Stromal cell of bone marrow (primary cell): ENCODE results near the gene NNAT.
"Not testable (repeated sequence)": the region's sequence is repeated elsewhere in the genome, so short reads cannot be mapped to it uniquely, and the experiment has no call there.

Experiments
- DNase-seq: peaks from one replicate; pipeline ENCODE4 v3.0.0-alpha.2; 2012; ENCODE audit warnings: low read depth

The NNAT gene

GRCh38 chr20:37524859-37525708 lies 4.0 kb downstream of the NNAT start:
- no peak for DNase-seq

GRCh38 chr20:37525810-37526209 lies 4.8 kb downstream of the NNAT start:
- DNase-seq: no peak

GRCh38 chr20:37526238-37526838 lies 5.3 kb downstream of the NNAT start:
- DNase-seq: no peak

GRCh38 chr20:37526839-37527637 lies 6.0 kb downstream of the NNAT start:
- DNase-seq: no peak

GRCh38 chr20:37527638-37528445 lies 6.8 kb downstream of the NNAT start, which contains the start of gene BLCAP:
Gene BLCAP, minus strand, starts transcription at chr20:37527876. Its CDS starts 8,702 bp downstream, at chr20:37519174.
- DNase-seq: peak; percentile 71

- no peak for DNase-seq
Observed at GRCh38 chr20:37528446-37529213, 7.6 kb downstream of the NNAT start.

- DNase-seq: no peak
Observed at GRCh38 chr20:37529214-37529967, 8.3 kb downstream of the NNAT start.

- no peak for DNase-seq
Observed at GRCh38 chr20:37529968-37530600, 9.0 kb downstream of the NNAT start.

- DNase-seq: no peak
Observed at GRCh38 chr20:37530696-37531095, 9.6 kb downstream of the NNAT start.

GRCh38 chr20:37531856-37532255 lies 10.8 kb downstream of the NNAT start:
- DNase-seq: no peak

GRCh38 chr20:37533154-37533715 lies 12.2 kb downstream of the NNAT start:
- no peak for DNase-seq

- DNase-seq: peak; percentile 69
Observed at GRCh38 chr20:37534401-37535157, 13.5 kb downstream of the NNAT start.

- DNase-seq: no peak
Observed at GRCh38 chr20:37535443-37536132, 14.5 kb downstream of the NNAT start.

GRCh38 chr20:37537505-37537904 lies 16.5 kb downstream of the NNAT start:
- DNase-seq: no peak

GRCh38 chr20:37538003-37538402 lies 17.0 kb downstream of the NNAT start:
- DNase-seq: no peak

- DNase-seq: no peak
Observed at GRCh38 chr20:37539424-37539823, 18.4 kb downstream of the NNAT start.

GRCh38 chr20:37540001-37540400 lies 19.0 kb downstream of the NNAT start:
- no peak for DNase-seq

- DNase-seq: not testable (repeated sequence)
Observed at GRCh38 chr20:37540838-37541237, 19.8 kb downstream of the NNAT start.
